H1 (cell line): Measurements from ENCODE around the gene DDX41.
"Not testable (repeated sequence)": the region's sequence is repeated elsewhere in the genome, so short reads cannot be mapped to it uniquely, and the experiment has no call there.

Experiments
- ATF3 ChIP-seq: IDR thresholded peaks from 2 replicates; pipeline ENCODE4 v1.6.1; 2011; ENCODE audit warnings: low read depth, mild to moderate bottlenecking, low read length; ENCODE audit not compliant: insufficient read depth
- CEBPB ChIP-seq: IDR thresholded peaks from 2 replicates; pipeline ENCODE4 v1.6.1; 2012; ENCODE audit warnings: low read depth, low read length
- CTCF ChIP-seq, 3 experiments: IDR thresholded peaks; 1 replicate in 2 of 3; 2 replicates in 1 of 3; pipeline versions ENCODE4 v1.5.1 to v1.6.1; 2011; ENCODE audit warnings: low read length in 3 of 3, mild to moderate bottlenecking in 3 of 3, inconsistent platforms in 2 of 3, low read depth in 1 of 3, moderate library complexity in 1 of 3; ENCODE audit not compliant: insufficient read depth in 1 of 3; ENCODE audit errors: control extremely low read depth in 1 of 3
- EP300 ChIP-seq, 2 experiments: IDR thresholded peaks; 1 replicate in 1 of 2; 2 replicates in 1 of 2; pipeline ENCODE4 v1.6.1; 2011 to 2012; ENCODE audit warnings: low read depth in 2 of 2, low read length in 2 of 2, mild to moderate bottlenecking in 2 of 2, borderline replicate concordance in 1 of 2, inconsistent platforms in 1 of 2, moderate library complexity in 1 of 2
- FOSL1 ChIP-seq: IDR thresholded peaks from 2 replicates; pipeline ENCODE4 v1.6.1; 2011; ENCODE audit warnings: mild to moderate bottlenecking, low read depth, low read length, moderate library complexity; ENCODE audit not compliant: insufficient read depth
- KDM1A ChIP-seq: fragments of 200-600, 300-600 bp; sonication (generic); IDR thresholded peaks from 2 replicates; pipeline ENCODE4 v1.7.1; 2016; ENCODE audit warnings: mild to moderate bottlenecking, low read length, borderline replicate concordance
- MAFK ChIP-seq: IDR thresholded peaks from 2 replicates; pipeline ENCODE4 v1.6.1; 2012; ENCODE audit warnings: low read depth, mild to moderate bottlenecking, improper control_type of control experiment, low read length
- POLR2A ChIP-seq, 2 experiments: IDR thresholded peaks; 1 replicate in 1 of 2; 2 replicates in 1 of 2; pipeline ENCODE4 v1.6.1; 2011; ENCODE audit warnings: low read depth in 2 of 2, low read length in 2 of 2, mild to moderate bottlenecking in 2 of 2; ENCODE audit errors: control extremely low read depth in 1 of 2
- POLR2AphosphoS5 ChIP-seq: IDR thresholded peaks from 2 replicates; pipeline ENCODE4 v1.6.1; 2011; ENCODE audit warnings: low read depth, low read length
- RXRA ChIP-seq: IDR thresholded peaks from 2 replicates; pipeline ENCODE4 v1.6.1; 2011; ENCODE audit warnings: low read depth, mild to moderate bottlenecking, low read length, moderate library complexity; ENCODE audit not compliant: insufficient read depth
- TAF1 ChIP-seq: IDR thresholded peaks from 2 replicates; pipeline ENCODE4 v1.6.1; 2011; ENCODE audit warnings: mild to moderate bottlenecking, low read depth, low read length

- TF ChIP-seq MAFK; RXRA; CTCF (IDR thresholded peaks at IDR 0.05; ENCODE audit: control extremely low read depth in 1 of 3, insufficient read depth in 1 of 3, low read depth in 1 of 3, low read length in 3 of 3); CEBPB; POLR2A (IDR thresholded peaks at IDR 0.05; ENCODE audit: control extremely low read depth in 1 of 2, low read depth in 2 of 2, low read length in 2 of 2); TAF1; EP300 (IDR thresholded peaks at IDR 0.05; ENCODE audit: borderline replicate concordance in 1 of 2, low read depth in 2 of 2, low read length in 2 of 2); FOSL1; KDM1A; POLR2AphosphoS5; ATF3: not testable (repeated sequence)
Observed at GRCh38 chr5:177485753-177486152, 31.0 kb downstream of the DDX41 start.
